Cerebellar nuclear complex (tissue), 1 donor: ENCODE measurements around the gene DHRS2.
A peak's percentile ranks its signal among the peaks of the same experiment; 100 is the strongest.
"Not testable (repeated sequence)": the region's sequence is repeated elsewhere in the genome, so short reads cannot be mapped to it uniquely, and the experiment has no call there.

ENCODE experiments used
- DNase-seq, 2 experiments: peaks; one replicate each; lab custom pipeline; 2025; lab: John Stamatoyannopoulos, UW

DHRS2 gene

GRCh38 chr14:23633160-23633701 lies 2.9 kb upstream of the DHRS2 start:
- DNase-seq = no peak

- DNase-seq = not testable (repeated sequence)
Observed at GRCh38 chr14:23634698-23635412, 1.3 kb upstream of the DHRS2 start.

GRCh38 chr14:23637312-23637654 lies 1.1 kb downstream of the DHRS2 start:
- DNase-seq = not testable (repeated sequence)

- DNase-seq = not testable (repeated sequence)
Observed at GRCh38 chr14:23637655-23638413, 1.7 kb downstream of the DHRS2 start.

- no peak for DNase-seq
Observed at GRCh38 chr14:23638414-23639047, 2.4 kb downstream of the DHRS2 start.

- no peak for DNase-seq
Observed at GRCh38 chr14:23639048-23639890, 3.1 kb downstream of the DHRS2 start.

- DNase-seq = no peak
Observed at GRCh38 chr14:23639891-23640523, 3.8 kb downstream of the DHRS2 start.

- DNase-seq = peak in 1 of 2 experiments; percentile 37
Observed at GRCh38 chr14:23640524-23641141, 4.5 kb downstream of the DHRS2 start.

- DNase-seq = no peak
Observed at GRCh38 chr14:23641180-23641914, 5.2 kb downstream of the DHRS2 start.

- DNase-seq = no peak
Observed at GRCh38 chr14:23641915-23642588, 5.9 kb downstream of the DHRS2 start.

- no peak for DNase-seq
Observed at GRCh38 chr14:23643533-23644194, 7.5 kb downstream of the DHRS2 start.

GRCh38 chr14:23644195-23644918 lies 8.2 kb downstream of the DHRS2 start:
- DNase-seq = no peak

- DNase-seq = no peak
Observed at GRCh38 chr14:23644919-23645336, 8.8 kb downstream of the DHRS2 start.

- DNase-seq = no peak
Observed at GRCh38 chr14:23645504-23645811, 9.3 kb downstream of the DHRS2 start.

- no peak for DNase-seq
Observed at GRCh38 chr14:23645812-23646647, 9.9 kb downstream of the DHRS2 start.

- DNase-seq = no peak
Observed at GRCh38 chr14:23646648-23647549, 10.7 kb downstream of the DHRS2 start.

GRCh38 chr14:23647619-23648018 lies 11.5 kb downstream of the DHRS2 start:
- DNase-seq = no peak
